ENCODE data around the gene PLET1.
"Not testable (repeated sequence)": the region's sequence is repeated elsewhere in the genome, so short reads cannot be mapped to it uniquely, and the experiment has no call there.

The PLET1 gene

GRCh38 chr11:112200252-112200651 lies 60.4 kb downstream of the PLET1 start:
- Histone ChIP-seq H3K9me3 (ENCODE audit: low read length) (no peaks in the 10 kb centered on the region), H3K36me3 (ENCODE audit: insufficient read depth, low read length) (no peaks in the 10 kb centered on the region), H3K79me2 (ENCODE audit: insufficient read depth, low read length) (no peaks in the 10 kb centered on the region), H3F3A (ENCODE audit: insufficient read depth, low read length) (no peaks in the 10 kb centered on the region), H3K4me2 (ENCODE audit: low read length) (no peak overlapping the region), H2AFZ (ENCODE audit: low read length) (no peak overlapping the region), H3K4me3 (ENCODE audit: low read depth, low read length, poor library complexity, severe bottlenecking) (no peak overlapping the region), H3K9me2 (ENCODE audit: low read depth, low read length) (no peaks in the 10 kb centered on the region), H3K4me1 (ENCODE audit: insufficient read depth, low read length, severe bottlenecking) (no peaks in the 10 kb centered on the region), H3K9ac (ENCODE audit: low read length) (no peak overlapping the region), H3K27me3 (ENCODE audit: insufficient read depth, low read length) (no peaks in the 10 kb centered on the region), H4K20me1 (ENCODE audit: insufficient read depth, low read length) (no peaks in the 10 kb centered on the region), H3K27ac (ENCODE audit: low read depth, low read length, poor library complexity, severe bottlenecking) (no peak overlapping the region)
- TF ChIP-seq CTCF (IDR thresholded peaks at IDR 0.05; ENCODE audit: low read length) (no peak), EZH2 (IDR thresholded peaks at IDR 0.05; ENCODE audit: borderline replicate concordance, low read length) (no peak)

GRCh38 chr11:112199101-112199500 lies 61.6 kb downstream of the PLET1 start:
- H3K4me1 ChIP-seq (ENCODE audit: insufficient read depth, low read length, severe bottlenecking); H4K20me1 ChIP-seq (ENCODE audit: insufficient read depth, low read length); H2AFZ ChIP-seq (ENCODE audit: low read length); H3K27me3 ChIP-seq (ENCODE audit: insufficient read depth, low read length); H3K4me3 ChIP-seq (ENCODE audit: low read depth, low read length, poor library complexity, severe bottlenecking); H3K9me2 ChIP-seq (ENCODE audit: low read depth, low read length); H3K9ac ChIP-seq (ENCODE audit: low read length); H3K4me2 ChIP-seq (ENCODE audit: low read length); H3K9me3 ChIP-seq (ENCODE audit: low read length); H3K79me2 ChIP-seq (ENCODE audit: insufficient read depth, low read length); H3K36me3 ChIP-seq (ENCODE audit: insufficient read depth, low read length); H3F3A ChIP-seq (ENCODE audit: insufficient read depth, low read length); H3K27ac ChIP-seq (ENCODE audit: low read depth, low read length, poor library complexity, severe bottlenecking): not testable (repeated sequence)
